ENCODE results near the gene RGR. TPM values are rescaled to one million over a fixed set of nuclear protein-coding genes. Genes with fewer than 3 reads are reported as not detected.

Gene RGR, protein sequence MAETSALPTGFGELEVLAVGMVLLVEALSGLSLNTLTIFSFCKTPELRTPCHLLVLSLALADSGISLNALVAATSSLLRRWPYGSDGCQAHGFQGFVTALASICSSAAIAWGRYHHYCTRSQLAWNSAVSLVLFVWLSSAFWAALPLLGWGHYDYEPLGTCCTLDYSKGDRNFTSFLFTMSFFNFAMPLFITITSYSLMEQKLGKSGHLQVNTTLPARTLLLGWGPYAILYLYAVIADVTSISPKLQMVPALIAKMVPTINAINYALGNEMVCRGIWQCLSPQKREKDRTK
- not detected for total RNA-seq

DNA sequence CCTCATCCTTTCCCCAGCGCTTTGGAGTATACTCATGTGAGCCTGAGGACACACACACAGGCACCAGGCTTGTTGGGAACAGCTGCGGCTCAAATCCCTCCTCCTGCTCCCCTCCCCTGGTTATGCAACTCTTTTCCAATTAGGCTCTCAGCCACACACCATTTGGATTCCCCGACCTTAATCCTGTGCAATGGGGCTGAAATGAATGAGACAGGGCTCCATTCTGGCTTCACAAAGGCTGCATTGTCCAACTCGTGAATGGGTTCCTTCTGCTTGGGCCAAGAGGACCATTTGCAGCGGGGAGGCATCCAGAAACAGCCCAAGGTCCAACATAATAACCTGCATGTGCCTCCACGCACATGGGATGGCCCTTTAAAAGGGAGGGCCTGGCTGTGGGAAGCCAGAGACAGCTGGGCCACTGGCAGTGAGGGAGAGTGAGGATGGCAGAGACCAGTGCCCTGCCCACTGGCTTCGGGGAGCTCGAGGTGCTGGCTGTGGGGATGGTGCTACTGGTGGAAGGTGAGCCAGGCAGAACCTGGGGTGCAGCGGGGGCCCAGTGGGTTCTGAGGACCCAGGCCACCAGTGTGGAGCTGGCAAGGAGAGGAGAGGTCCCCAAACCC, at the start of gene RGR:
RGR (plus strand) TSS at position 403 of the 620 bp plus-strand sequence; CDS start at position 441, 38 bp downstream.
- H3K9me3 Mint-ChIP-seq = no peaks in the 10 kb centered on the region
- H3K4me1 Mint-ChIP-seq = no peaks in the 10 kb centered on the region
- H3K27ac Mint-ChIP-seq = no peak within 1 kb of the TSS
- H3K36me3 Mint-ChIP-seq = no peaks in the 10 kb centered on the region
- no peak for DNase-seq
- no peak within 1 kb of the TSS for H3K4me3 Mint-ChIP-seq
- H3K27me3 Mint-ChIP-seq = peaks cover 3% of the 10 kb centered on the region

DNA sequence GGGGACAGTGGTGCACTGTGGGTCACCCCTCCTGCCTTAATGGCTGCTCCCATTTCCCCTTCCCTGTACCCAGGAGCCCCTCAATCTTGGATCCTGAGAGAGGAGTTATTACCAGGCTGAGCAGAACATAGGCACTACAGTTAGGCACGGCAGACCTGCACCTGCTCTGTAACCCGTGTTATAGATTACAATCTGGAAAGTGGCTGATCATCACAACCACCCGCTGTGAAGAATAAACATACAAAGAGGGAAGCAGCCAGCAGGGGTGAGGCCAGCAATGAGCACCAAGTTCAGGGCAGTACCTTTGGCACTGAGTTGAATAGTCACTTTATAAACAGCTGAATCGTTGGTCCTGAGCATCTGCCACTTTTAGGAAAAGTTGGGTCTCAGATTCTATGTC, 48.8 kb upstream of the RGR start:
- no peak for DNase-seq
- H3K36me3 Mint-ChIP-seq = no peaks in the 10 kb centered on the region
- H3K9me3 Mint-ChIP-seq = no peaks in the 10 kb centered on the region
- peaks cover 7% of the 10 kb centered on the region for H3K4me1 Mint-ChIP-seq
- no peak overlapping the region for H3K27ac Mint-ChIP-seq
- H3K27me3 Mint-ChIP-seq = peaks cover 28% of the 10 kb centered on the region
- H3K4me3 Mint-ChIP-seq = no peak overlapping the region

DNA sequence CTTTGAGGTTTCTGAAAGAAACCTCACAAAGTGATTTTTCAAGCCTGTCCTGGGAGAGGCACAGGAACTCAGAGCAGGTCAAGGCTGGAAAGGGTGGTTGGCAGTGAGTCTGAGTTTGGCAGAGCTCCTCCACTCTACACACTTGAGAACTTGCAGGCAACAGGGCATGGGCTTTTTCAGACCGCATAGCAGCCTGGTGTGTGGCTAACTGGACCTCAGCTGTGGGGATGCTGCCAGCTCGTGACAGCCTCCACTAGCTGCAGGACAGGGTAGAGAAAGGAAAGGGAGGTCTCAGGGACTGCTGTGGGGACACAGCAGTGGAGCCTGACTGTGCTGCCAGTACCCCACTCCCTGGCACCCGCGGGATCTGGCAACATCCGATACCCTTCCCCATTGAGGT, 47.9 kb upstream of the RGR start:
- DNase-seq = no peak
- H3K36me3 Mint-ChIP-seq = no peaks in the 10 kb centered on the region
- no peak overlapping the region for H3K27ac Mint-ChIP-seq
- peaks cover 28% of the 10 kb centered on the region for H3K27me3 Mint-ChIP-seq
- H3K9me3 Mint-ChIP-seq = no peaks in the 10 kb centered on the region
- no peak overlapping the region for H3K4me3 Mint-ChIP-seq
- H3K4me1 Mint-ChIP-seq = peaks cover 2% of the 10 kb centered on the region

DNA sequence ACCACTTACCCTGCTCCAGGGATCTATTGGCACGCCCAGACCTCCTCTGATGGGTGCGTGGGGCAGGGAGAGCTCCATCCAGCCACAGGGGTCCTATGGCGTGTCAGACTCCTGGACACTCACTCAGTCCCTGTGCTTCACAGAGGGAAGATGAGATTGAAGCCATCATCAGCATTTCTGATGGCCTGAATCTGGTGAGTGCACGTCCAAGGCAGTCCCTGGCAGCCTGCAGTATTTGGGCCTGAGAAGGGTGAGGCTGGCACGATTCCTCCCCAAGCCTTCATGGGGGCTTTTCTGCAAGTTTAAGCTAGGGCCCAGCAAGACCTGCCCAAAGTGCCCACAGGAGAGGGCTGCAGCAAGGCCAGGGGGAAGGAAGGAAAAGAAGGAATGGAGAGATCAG, 47.2 kb upstream of the RGR start:
- peaks cover 2% of the 10 kb centered on the region for H3K4me1 Mint-ChIP-seq
- peaks cover 28% of the 10 kb centered on the region for H3K27me3 Mint-ChIP-seq
- no peaks in the 10 kb centered on the region for H3K36me3 Mint-ChIP-seq
- no peak for DNase-seq
- H3K27ac Mint-ChIP-seq = no peak overlapping the region
- no peaks in the 10 kb centered on the region for H3K9me3 Mint-ChIP-seq
- no peak overlapping the region for H3K4me3 Mint-ChIP-seq

DNA sequence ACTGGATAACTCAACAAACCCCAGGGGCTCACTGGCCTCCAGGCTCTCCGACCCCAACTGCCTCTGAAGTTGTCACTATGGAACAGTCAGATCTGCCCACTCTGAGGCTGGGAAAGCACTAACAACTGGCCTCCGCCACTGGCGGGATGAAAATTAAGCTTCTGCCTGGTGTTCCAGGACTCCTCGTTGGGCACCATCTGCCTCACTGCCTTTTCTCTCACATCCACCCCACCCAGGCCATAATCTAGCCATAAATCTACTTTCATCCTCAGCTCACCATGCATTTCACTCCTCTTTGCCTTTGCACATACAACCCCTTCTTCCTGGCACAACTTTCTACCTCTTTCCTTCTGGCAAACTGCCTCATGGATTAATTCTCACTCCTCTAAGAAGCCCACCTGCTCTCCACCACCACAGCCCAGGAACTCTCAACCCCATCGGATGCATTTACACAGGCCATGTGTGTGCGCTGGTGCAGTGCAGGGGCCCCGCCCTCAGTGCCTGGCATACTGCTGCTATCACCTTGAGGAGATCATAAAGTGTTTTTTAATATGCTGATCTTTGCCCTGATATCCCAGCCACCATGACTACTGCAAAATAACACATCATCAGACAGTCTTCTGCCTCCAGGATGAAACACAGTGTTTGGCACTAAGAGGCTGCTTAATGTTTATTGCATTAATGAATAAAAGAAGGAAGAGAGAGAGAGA, 46.5 kb upstream of the RGR start:
- DNase-seq = no peak
- Mint-ChIP-seq H3K36me3 (no peaks in the 10 kb centered on the region), H3K9me3 (no peaks in the 10 kb centered on the region), H3K4me1 (peaks cover 2% of the 10 kb centered on the region), H3K27ac (no peak overlapping the region), H3K4me3 (no peak overlapping the region), H3K27me3 (peaks cover 26% of the 10 kb centered on the region)

DNA sequence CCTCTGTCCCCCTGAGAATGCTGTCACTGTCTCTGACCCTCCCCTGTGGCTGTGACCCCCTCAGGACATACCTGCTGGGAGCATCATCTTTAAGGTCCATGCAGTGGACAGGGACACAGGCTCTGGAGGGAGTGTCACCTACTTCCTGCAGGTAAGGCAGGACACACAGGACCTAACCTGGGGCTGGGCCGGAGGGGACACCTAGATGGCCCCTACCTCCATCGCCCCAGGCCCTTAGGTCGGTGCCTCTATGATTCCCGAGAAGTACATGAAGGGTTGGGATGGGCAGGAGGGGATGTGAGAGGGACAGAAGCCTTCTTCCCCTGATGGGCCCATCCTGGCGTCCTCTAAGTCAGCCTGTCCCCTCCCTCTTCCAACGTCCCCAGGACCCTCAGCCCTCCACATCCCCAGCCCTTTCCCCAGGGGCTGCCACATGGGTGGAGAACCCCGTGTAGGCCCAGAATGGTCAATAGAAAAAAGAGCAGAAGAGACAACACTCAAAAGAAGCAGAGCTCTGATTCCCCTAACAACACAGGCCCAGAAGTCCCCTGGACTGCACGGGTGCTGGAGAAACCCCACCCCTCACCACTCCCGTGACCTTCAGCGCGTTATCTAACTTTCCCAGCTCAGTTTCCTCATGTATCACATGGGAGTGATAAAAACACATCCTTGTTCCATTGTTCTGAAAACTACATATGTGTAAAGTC, 44.2 kb upstream of the RGR start:
- Mint-ChIP-seq H3K4me1 (no peaks in the 10 kb centered on the region), H3K27me3 (peaks cover 9% of the 10 kb centered on the region), H3K27ac (no peak overlapping the region), H3K9me3 (no peaks in the 10 kb centered on the region), H3K4me3 (no peak overlapping the region), H3K36me3 (no peaks in the 10 kb centered on the region)
- DNase-seq = no peak

DNA sequence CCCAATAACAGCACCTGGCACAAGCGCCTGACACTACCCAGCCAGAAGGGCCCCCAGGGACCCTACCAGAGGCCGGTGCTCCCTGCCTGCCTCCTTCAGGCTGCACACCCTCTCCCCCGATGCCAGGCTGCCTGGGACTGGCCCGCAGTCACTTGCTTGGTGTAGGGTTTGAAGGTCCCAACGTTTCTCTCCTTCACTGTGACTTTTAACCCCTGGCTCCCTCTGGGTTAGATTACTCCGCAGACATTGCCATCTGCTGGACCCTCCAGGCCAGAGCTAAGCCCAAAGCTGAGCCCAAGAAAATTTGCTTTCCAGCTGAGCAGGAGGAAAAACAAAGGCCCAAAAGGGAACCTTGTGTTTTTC, 43.6 kb upstream of the RGR start:
- Mint-ChIP-seq H3K4me3 (no peak overlapping the region), H3K27me3 (peaks cover 5% of the 10 kb centered on the region), H3K4me1 (no peaks in the 10 kb centered on the region), H3K9me3 (no peaks in the 10 kb centered on the region), H3K36me3 (no peaks in the 10 kb centered on the region), H3K27ac (no peak overlapping the region)
- no peak for DNase-seq

DNA sequence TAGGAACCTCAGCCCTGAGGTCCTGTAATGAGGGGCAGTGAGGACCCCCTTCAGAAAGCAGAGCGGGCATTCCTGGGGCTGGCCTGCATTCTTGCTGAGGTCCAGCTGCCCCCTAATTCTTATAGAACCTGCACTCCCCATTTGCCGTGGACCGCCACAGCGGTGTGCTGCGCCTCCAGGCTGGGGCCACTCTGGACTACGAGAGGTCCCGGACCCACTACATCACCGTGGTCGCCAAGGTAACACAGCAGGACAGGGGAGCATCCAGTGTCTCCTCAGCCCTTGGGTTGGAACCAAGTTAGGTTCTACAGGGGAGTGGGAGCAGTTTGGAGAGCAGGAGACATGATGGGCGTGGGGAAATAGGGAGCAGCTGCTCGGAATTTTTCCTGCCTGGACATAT, 43.2 kb upstream of the RGR start:
- peaks cover 1% of the 10 kb centered on the region for H3K27me3 Mint-ChIP-seq
- H3K4me3 Mint-ChIP-seq = no peak overlapping the region
- DNase-seq = no peak
- no peaks in the 10 kb centered on the region for H3K4me1 Mint-ChIP-seq
- H3K9me3 Mint-ChIP-seq = no peaks in the 10 kb centered on the region
- no peaks in the 10 kb centered on the region for H3K36me3 Mint-ChIP-seq
- H3K27ac Mint-ChIP-seq = no peak overlapping the region

DNA sequence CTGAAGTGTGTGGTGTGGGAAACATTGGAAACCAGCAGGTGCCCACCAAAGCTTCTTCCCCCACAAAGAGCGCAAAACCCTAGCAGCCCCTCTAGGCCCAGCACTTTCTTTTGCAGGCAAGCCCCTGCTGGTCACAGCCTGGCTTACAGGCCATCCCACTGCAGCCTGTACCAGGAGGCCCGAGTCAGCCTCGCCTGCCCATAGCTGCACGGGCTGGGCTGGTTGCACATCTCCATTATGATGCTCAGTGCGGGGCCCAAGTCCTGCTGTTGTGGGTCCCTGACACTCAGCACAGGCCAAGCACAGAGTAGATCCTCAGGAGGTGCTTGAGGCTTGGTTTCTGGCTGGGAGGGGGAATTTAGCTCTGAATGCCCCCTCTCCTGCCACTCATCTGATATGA, 42.5 kb upstream of the RGR start:
- Mint-ChIP-seq H3K36me3 (no peaks in the 10 kb centered on the region), H3K4me1 (no peaks in the 10 kb centered on the region), H3K27me3 (peaks cover 6% of the 10 kb centered on the region), H3K4me3 (no peak overlapping the region), H3K27ac (no peak overlapping the region), H3K9me3 (no peaks in the 10 kb centered on the region)
- no peak for DNase-seq

DNA sequence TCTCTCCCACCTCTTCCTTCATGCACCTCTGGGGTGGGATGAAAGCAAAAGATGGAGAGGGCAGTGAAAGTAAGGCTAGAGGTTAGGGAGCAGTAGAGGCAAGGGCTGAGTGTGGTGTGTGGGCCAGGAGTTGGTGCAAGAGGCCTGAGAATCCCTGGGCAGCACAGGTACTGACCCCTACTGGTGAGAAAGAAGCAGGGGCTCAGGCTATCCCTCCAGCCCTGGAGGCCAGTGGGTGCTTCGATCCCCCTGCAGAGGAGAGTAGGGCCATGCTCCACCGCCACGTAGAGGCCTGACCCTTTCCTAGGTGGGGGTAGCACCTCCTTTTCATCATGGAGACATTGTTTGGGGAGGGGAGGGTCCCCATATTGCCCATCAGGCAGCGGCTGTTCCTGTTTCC, 40.7 kb upstream of the RGR start:
- Mint-ChIP-seq H3K9me3 (no peaks in the 10 kb centered on the region), H3K4me1 (no peaks in the 10 kb centered on the region), H3K27ac (no peak overlapping the region), H3K27me3 (peaks cover 6% of the 10 kb centered on the region), H3K4me3 (no peak overlapping the region), H3K36me3 (no peaks in the 10 kb centered on the region)
- DNase-seq = no peak

DNA sequence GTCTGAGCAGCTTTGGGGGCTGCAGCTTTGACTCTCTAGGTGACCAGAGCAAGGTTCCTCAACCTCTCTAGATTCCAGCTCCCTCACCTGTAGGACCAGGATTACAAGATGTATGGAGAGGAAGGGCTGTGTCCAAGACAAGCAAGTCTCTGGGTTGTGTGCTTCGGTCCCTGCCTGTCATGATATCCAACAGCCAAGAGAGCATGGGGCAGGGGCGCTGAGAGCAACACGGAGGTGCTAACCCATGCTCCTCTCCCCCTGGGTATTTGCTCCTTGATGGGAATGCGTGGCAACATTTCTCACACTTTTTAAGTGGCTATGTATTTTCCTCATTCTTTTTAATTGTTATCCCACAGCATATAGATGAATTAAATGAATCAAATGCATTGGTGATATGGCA, 40.2 kb upstream of the RGR start:
- no peak for DNase-seq
- Mint-ChIP-seq H3K27me3 (peaks cover 6% of the 10 kb centered on the region), H3K9me3 (no peaks in the 10 kb centered on the region), H3K4me1 (no peaks in the 10 kb centered on the region), H3K36me3 (no peaks in the 10 kb centered on the region), H3K27ac (no peak overlapping the region), H3K4me3 (no peak overlapping the region)

DNA sequence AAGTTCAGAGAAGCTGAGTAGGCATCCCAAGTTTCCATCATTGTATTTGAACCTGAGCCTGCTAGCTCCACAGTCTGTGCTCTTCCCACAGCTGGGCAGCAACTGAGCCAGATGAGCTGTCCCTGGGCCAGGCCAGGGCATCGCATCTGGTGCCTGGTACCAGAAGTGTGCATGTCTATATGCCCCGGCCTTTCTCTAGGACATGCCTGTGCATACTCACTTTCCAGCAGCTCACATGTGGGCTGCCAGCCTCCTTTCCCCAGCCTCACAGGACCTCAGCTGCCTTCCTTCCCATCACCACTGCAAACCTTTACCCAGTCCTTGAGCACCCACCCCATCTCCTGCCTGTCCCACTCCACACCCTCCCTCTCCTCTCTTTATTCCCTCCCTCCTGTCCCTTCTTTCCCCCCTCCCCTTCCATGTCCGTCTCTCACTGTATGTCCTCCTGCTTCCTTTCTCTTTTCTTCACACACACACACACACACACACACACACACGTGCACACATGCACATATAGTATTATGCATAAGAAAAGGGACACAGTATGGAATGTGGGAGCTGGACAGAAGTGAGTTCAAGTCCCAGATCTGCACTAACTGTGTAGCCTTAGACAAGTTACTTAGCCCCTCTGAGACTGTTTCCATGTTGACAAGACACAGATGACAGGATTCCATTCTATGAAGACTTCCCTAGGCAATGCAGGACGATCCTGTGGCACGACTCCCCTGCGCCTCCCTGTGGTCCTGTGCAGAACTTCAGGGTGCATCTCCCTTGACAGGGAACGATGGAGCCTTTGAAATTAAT, 39.6 kb upstream of the RGR start:
- H3K4me3 Mint-ChIP-seq = no peak overlapping the region
- no peaks in the 10 kb centered on the region for H3K36me3 Mint-ChIP-seq
- no peaks in the 10 kb centered on the region for H3K4me1 Mint-ChIP-seq
- no peaks in the 10 kb centered on the region for H3K9me3 Mint-ChIP-seq
- H3K27ac Mint-ChIP-seq = no peak overlapping the region
- peaks cover 6% of the 10 kb centered on the region for H3K27me3 Mint-ChIP-seq
- DNase-seq = peak; percentile 59

DNA sequence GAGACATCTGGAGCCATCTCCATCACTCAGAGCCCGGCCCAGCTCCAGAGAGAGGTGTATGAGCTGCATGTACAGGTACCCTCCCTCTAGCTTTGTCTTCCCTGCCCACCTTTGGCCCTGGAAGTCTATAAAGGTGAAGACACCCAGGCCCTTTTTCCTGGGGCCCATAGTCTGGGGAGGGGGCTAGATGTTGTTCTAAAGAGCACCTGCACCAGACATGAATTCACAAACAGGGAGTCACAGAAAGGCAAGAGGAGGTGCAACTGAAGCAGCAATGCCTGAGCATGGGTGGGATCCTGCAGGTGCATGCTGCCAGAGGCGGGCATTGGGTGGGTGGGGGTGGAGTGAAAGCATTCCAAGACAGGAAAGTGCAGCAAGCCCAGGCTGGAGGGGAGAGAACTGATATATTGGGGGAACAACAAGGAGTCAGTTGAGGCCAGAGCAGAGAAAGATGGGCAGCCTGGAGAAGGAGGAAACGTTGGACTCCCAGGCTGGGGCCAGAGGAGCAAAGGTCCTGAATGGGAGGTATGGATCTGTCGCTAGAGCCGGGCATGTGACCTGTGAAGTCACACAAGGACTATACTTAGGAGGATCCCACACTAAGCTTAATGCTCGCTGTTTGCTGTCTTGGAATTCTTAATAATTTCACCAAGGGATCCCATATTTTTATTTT, 38.9 kb upstream of the RGR start:
- Mint-ChIP-seq H3K36me3 (no peaks in the 10 kb centered on the region), H3K4me3 (no peak overlapping the region), H3K27ac (no peak overlapping the region), H3K4me1 (no peaks in the 10 kb centered on the region), H3K9me3 (no peaks in the 10 kb centered on the region), H3K27me3 (peaks cover 6% of the 10 kb centered on the region)
- no peak for DNase-seq

DNA sequence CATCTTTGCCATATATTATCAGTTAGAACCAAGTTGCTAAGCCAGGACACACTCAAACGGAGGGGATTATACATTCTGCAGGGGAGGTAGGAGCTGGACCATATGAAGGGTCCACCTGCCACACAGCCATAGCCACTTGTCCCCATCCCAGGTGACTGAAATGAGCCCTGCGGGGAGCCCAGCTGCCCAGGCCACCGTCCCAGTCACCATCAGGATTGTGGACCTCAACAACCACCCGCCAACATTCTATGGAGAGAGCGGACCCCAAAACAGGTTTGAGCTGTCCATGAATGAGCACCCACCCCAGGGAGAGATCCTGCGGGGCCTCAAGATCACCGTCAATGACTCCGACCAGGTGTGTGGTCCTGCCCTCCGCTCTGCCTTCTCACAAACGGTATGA, 36.8 kb upstream of the RGR start:
- no peaks in the 10 kb centered on the region for H3K36me3 Mint-ChIP-seq
- H3K4me3 Mint-ChIP-seq = no peak overlapping the region
- H3K9me3 Mint-ChIP-seq = no peaks in the 10 kb centered on the region
- no peak for DNase-seq
- H3K27me3 Mint-ChIP-seq = peaks cover 6% of the 10 kb centered on the region
- H3K27ac Mint-ChIP-seq = no peak overlapping the region
- H3K4me1 Mint-ChIP-seq = no peaks in the 10 kb centered on the region
